Amygdala (tissue), 56 donors: ENCODE results near the gene PAQR5.
A peak's percentile ranks its signal among the peaks of the same experiment; 100 is the strongest.

ENCODE experiments used
- DNase-seq, 56 donors: peaks; one replicate each; lab custom pipeline; 2025; lab: John Stamatoyannopoulos, UW

PAQR5 gene

GRCh38 chr15:69388260-69388705 lies 89.6 kb downstream of the PAQR5 start:
- peak in 13 of 56 donors; percentile 4 to 35 (median 10) for DNase-seq

- no peak for DNase-seq
Observed at GRCh38 chr15:69389426-69389825, 90.7 kb downstream of the PAQR5 start.

GRCh38 chr15:69390575-69390974 lies 91.9 kb downstream of the PAQR5 start:
- DNase-seq: no peak

GRCh38 chr15:69391046-69391757 lies 92.5 kb downstream of the PAQR5 start:
- no peak for DNase-seq

- no peak for DNase-seq
Observed at GRCh38 chr15:69392352-69392751, 93.6 kb downstream of the PAQR5 start.

- no peak for DNase-seq
Observed at GRCh38 chr15:69393831-69394491, 95.2 kb downstream of the PAQR5 start.

- DNase-seq: peak in 55 of 56 donors; percentile 9 to 92 (median 61)
Observed at GRCh38 chr15:69394556-69395282, 96.0 kb downstream of the PAQR5 start.

GRCh38 chr15:69395460-69395859 lies 96.7 kb downstream of the PAQR5 start:
- no peak for DNase-seq

- DNase-seq: no peak
Observed at GRCh38 chr15:69395991-69396390, 97.3 kb downstream of the PAQR5 start.

- no peak for DNase-seq
Observed at GRCh38 chr15:69398491-69398891, 99.8 kb downstream of the PAQR5 start.

- DNase-seq: no peak
Observed at GRCh38 chr15:69400850-69401249, 102.1 kb downstream of the PAQR5 start.

GRCh38 chr15:69402816-69403215 lies 104.1 kb downstream of the PAQR5 start:
- DNase-seq: no peak

- no peak for DNase-seq
Observed at GRCh38 chr15:69403594-69403993, 104.9 kb downstream of the PAQR5 start.

GRCh38 chr15:69405110-69405509 lies 106.4 kb downstream of the PAQR5 start:
- DNase-seq: no peak

GRCh38 chr15:69407719-69408400 lies 109.1 kb downstream of the PAQR5 start:
- no peak for DNase-seq

- DNase-seq: no peak
Observed at GRCh38 chr15:69408841-69409240, 110.1 kb downstream of the PAQR5 start.

GRCh38 chr15:69410248-69410874 lies 111.6 kb downstream of the PAQR5 start:
- peak in 14 of 56 donors; percentile 3 to 26 (median 18) for DNase-seq

GRCh38 chr15:69412274-69412673 lies 113.6 kb downstream of the PAQR5 start:
- no peak for DNase-seq

GRCh38 chr15:69412701-69413100 lies 114.0 kb downstream of the PAQR5 start:
- DNase-seq: no peak
